Liver (tissue), 3 donors: ENCODE results near the gene MTHFD1L.

ENCODE experiments used
- EGR1 ChIP-seq, 2 donors: IDR thresholded peaks; 2 replicates each; pipeline ENCODE4 v1.6.1; 2016 to 2018; ENCODE audit warnings: antibody characterized with exemption in 2 of 2, low read depth in 2 of 2
- GABPA ChIP-seq, 2 donors: IDR thresholded peaks in 1 of 2; conservative IDR thresholded peaks in 1 of 2; 2 replicates each; pipeline ENCODE4 v1.6.1; 2016; ENCODE audit warnings: antibody characterized with exemption in 2 of 2, mild to moderate bottlenecking in 1 of 2, moderate library complexity in 1 of 2
- JUND ChIP-seq, 2 donors: IDR thresholded peaks; 2 replicates each; pipeline ENCODE4 v1.6.1; 2016; ENCODE audit warnings: antibody characterized with exemption in 2 of 2
- NR2F2 ChIP-seq: IDR thresholded peaks from 2 replicates; pipeline ENCODE4 v1.6.1; 2016; ENCODE audit warnings: antibody characterized with exemption
- RAD21 ChIP-seq, 2 donors: IDR thresholded peaks; 2 replicates each; pipeline ENCODE4 v1.6.1; 2016; ENCODE audit warnings: antibody characterized with exemption in 2 of 2, mild to moderate bottlenecking in 2 of 2
- RXRA ChIP-seq, 2 donors: IDR thresholded peaks; 2 replicates each; pipeline ENCODE4 v1.6.1; 2017 to 2018; ENCODE audit warnings: antibody characterized with exemption in 2 of 2, mild to moderate bottlenecking in 1 of 2
- YY1 ChIP-seq: IDR thresholded peaks from 2 replicates; pipeline ENCODE4 v1.6.1; 2016; ENCODE audit warnings: antibody characterized with exemption, mild to moderate bottlenecking
- TF ChIP-seq, protein P1 (sequence below): fragments of 150-350 bp; IDR thresholded peaks from 2 replicates; pipeline ENCODE4 v1.5.1; 2017; ENCODE audit warnings: improper control_type of control experiment, low read depth, low read length; ENCODE audit not compliant: missing input control
- TF ChIP-seq, protein P2 (sequence below): IDR thresholded peaks from 2 replicates; pipeline ENCODE4 v1.6.1; 2016; ENCODE audit warnings: antibody characterized with exemption, mild to moderate bottlenecking
- donor health status: healthy.
- donor health status: healthy.

GRCh38 chr6:151119823-151120524 lies 254.5 kb downstream of the MTHFD1L start:
- TF ChIP-seq, protein P1, sequence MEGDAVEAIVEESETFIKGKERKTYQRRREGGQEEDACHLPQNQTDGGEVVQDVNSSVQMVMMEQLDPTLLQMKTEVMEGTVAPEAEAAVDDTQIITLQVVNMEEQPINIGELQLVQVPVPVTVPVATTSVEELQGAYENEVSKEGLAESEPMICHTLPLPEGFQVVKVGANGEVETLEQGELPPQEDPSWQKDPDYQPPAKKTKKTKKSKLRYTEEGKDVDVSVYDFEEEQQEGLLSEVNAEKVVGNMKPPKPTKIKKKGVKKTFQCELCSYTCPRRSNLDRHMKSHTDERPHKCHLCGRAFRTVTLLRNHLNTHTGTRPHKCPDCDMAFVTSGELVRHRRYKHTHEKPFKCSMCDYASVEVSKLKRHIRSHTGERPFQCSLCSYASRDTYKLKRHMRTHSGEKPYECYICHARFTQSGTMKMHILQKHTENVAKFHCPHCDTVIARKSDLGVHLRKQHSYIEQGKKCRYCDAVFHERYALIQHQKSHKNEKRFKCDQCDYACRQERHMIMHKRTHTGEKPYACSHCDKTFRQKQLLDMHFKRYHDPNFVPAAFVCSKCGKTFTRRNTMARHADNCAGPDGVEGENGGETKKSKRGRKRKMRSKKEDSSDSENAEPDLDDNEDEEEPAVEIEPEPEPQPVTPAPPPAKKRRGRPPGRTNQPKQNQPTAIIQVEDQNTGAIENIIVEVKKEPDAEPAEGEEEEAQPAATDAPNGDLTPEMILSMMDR, result no peak
- no peak for TF ChIP-seq NR2F2
- no peak for TF ChIP-seq GABPA (IDR thresholded peaks at IDR 0.05 in 1 of 2, conservative IDR thresholded peaks at IDR 0.05 in 1 of 2)
- no peak for TF ChIP-seq YY1
- TF ChIP-seq RAD21 (IDR thresholded peaks at IDR 0.05), result no peak
- TF ChIP-seq JUND (IDR thresholded peaks at IDR 0.05), result no peak
- no peak for TF ChIP-seq RXRA (IDR thresholded peaks at IDR 0.05)
- TF ChIP-seq EGR1 (IDR thresholded peaks at IDR 0.05; ENCODE audit: low read depth in 2 of 2), result no peak
- TF ChIP-seq, protein P2, sequence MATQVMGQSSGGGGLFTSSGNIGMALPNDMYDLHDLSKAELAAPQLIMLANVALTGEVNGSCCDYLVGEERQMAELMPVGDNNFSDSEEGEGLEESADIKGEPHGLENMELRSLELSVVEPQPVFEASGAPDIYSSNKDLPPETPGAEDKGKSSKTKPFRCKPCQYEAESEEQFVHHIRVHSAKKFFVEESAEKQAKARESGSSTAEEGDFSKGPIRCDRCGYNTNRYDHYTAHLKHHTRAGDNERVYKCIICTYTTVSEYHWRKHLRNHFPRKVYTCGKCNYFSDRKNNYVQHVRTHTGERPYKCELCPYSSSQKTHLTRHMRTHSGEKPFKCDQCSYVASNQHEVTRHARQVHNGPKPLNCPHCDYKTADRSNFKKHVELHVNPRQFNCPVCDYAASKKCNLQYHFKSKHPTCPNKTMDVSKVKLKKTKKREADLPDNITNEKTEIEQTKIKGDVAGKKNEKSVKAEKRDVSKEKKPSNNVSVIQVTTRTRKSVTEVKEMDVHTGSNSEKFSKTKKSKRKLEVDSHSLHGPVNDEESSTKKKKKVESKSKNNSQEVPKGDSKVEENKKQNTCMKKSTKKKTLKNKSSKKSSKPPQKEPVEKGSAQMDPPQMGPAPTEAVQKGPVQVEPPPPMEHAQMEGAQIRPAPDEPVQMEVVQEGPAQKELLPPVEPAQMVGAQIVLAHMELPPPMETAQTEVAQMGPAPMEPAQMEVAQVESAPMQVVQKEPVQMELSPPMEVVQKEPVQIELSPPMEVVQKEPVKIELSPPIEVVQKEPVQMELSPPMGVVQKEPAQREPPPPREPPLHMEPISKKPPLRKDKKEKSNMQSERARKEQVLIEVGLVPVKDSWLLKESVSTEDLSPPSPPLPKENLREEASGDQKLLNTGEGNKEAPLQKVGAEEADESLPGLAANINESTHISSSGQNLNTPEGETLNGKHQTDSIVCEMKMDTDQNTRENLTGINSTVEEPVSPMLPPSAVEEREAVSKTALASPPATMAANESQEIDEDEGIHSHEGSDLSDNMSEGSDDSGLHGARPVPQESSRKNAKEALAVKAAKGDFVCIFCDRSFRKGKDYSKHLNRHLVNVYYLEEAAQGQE, result no peak
